ENCODE data around the gene ZER1.
"Not testable (repeated sequence)": the region's sequence is repeated elsewhere in the genome, so short reads cannot be mapped to it uniquely, and the experiment has no call there.

The ZER1 gene

GRCh38 chr9:128787659-128788058, 15.9 kb upstream of the ZER1 start:
- DNase-seq (ENCODE audit: low spot score), result no peak

GRCh38 chr9:128786681-128787601, 15.2 kb upstream of the ZER1 start, which contains the start of gene TBC1D13:
TBC1D13 (plus strand) TSS chr9:128787253; CDS start chr9:128787354, 101 bp downstream.
- DNase-seq (ENCODE audit: low spot score), result peak; percentile 86

- no peak for DNase-seq (ENCODE audit: low spot score)
Measured at GRCh38 chr9:128785427-128785826, 13.7 kb upstream of the ZER1 start.

- DNase-seq (ENCODE audit: low spot score), result no peak
Measured at GRCh38 chr9:128782669-128783068, 10.9 kb upstream of the ZER1 start.

- no peak for DNase-seq (ENCODE audit: low spot score)
Measured at GRCh38 chr9:128781187-128782070, 9.7 kb upstream of the ZER1 start.

- not testable (repeated sequence) for DNase-seq (ENCODE audit: low spot score)
Measured at GRCh38 chr9:128780093-128780492, 8.4 kb upstream of the ZER1 start.

GRCh38 chr9:128774804-128775203, 3.1 kb upstream of the ZER1 start:
- no peak for DNase-seq (ENCODE audit: low spot score)

GRCh38 chr9:128773049-128773448, 1.3 kb upstream of the ZER1 start:
- no peak for DNase-seq (ENCODE audit: low spot score)

- peak; percentile 24 for DNase-seq (ENCODE audit: low spot score)
Measured at GRCh38 chr9:128771094-128771721, 519 bp downstream of the ZER1 start.

GRCh38 chr9:128770286-128771030, 1.3 kb downstream of the ZER1 start:
- DNase-seq (ENCODE audit: low spot score), result no peak

GRCh38 chr9:128768606-128769005, 3.1 kb downstream of the ZER1 start:
- no peak for DNase-seq (ENCODE audit: low spot score)

GRCh38 chr9:128765499-128765898, 6.2 kb downstream of the ZER1 start:
- no peak for DNase-seq (ENCODE audit: low spot score)

- no peak for DNase-seq (ENCODE audit: low spot score)
Measured at GRCh38 chr9:128764361-128764760, 7.4 kb downstream of the ZER1 start.

- no peak for DNase-seq (ENCODE audit: low spot score)
Measured at GRCh38 chr9:128762671-128763449, 8.9 kb downstream of the ZER1 start.

- DNase-seq (ENCODE audit: low spot score), result no peak
Measured at GRCh38 chr9:128757602-128758001, 14.1 kb downstream of the ZER1 start.

GRCh38 chr9:128753627-128754026, 18.1 kb downstream of the ZER1 start:
- no peak for DNase-seq (ENCODE audit: low spot score)

GRCh38 chr9:128750926-128751595, 20.7 kb downstream of the ZER1 start:
- no peak for DNase-seq (ENCODE audit: low spot score)

- DNase-seq (ENCODE audit: low spot score), result no peak
Measured at GRCh38 chr9:128747241-128747640, 24.5 kb downstream of the ZER1 start.

- DNase-seq (ENCODE audit: low spot score), result no peak
Measured at GRCh38 chr9:128743421-128743820, 28.3 kb downstream of the ZER1 start.

GRCh38 chr9:128742401-128742800, 29.3 kb downstream of the ZER1 start:
- DNase-seq (ENCODE audit: low spot score), result no peak
